Measurements from ENCODE around the gene SERINC1. TPM values are rescaled to one million over a fixed set of nuclear protein-coding genes. Genes with fewer than 3 reads are reported as not detected.
A peak's percentile ranks its signal among the peaks of the same experiment; 100 is the strongest.

SERINC1 gene
- total RNA-seq, 6 donors from 2014 or later: 30.4 to 222 (median 188) TPM

DNA sequence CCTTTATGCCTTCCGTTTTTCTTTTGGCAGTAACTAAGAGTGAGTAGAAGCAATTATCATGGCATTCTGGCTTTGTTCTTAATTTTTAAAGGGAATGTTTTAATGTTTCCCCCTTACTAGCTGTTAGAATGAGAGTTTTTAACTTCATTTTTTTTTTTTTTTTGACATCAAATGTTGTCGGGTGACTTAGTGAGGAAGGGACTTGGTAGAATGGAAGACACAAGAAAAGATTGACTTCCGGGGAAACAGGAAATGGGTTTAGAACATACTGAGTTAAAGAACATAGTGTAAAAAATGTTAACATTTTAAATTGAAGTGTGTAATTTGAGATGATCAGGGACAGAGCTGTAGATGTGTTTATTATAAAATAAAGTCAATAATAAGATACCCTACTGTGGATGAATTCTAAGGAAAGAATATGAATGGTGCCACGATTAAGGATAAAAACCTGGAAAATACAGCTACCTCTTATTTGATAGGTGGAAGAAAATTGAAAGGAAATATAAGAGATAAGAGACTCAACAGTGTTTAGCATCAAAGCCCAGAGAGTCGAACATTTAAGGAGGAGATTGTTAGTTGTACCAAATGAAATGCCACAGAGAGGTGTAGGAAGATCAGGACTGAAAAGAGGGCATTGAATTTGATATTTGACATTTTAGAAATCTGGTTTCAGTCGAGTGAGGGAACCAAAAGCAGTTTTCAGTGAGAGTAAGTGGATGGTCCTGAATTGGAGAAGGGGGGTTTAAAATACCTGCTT lies 62.7 kb downstream of the SERINC1 start:
- DNase-seq (no peak), ATAC-seq (ENCODE audit: low FRiP score in 2 of 2) (no peak)
- Histone ChIP-seq H3K27ac (no peak overlapping the region), H3K36me3 (peaks cover 0 to 7% (median 4%) of the 10 kb centered on the region in 4 donors), H3K27me3 (no peaks in the 10 kb centered on the region), H3K4me1 (no peaks in the 10 kb centered on the region), H3K9me3 (no peaks in the 10 kb centered on the region), H3K4me3 (no peak overlapping the region)
- TF ChIP-seq POLR2AphosphoS5 (IDR thresholded peaks at IDR 0.05) (no peak), POLR2A (IDR thresholded peaks at IDR 0.05) (no peak)
- WGBS, 2 donors: 69 to 71% methylated on average over 6 of the region's 6 CpGs

DNA sequence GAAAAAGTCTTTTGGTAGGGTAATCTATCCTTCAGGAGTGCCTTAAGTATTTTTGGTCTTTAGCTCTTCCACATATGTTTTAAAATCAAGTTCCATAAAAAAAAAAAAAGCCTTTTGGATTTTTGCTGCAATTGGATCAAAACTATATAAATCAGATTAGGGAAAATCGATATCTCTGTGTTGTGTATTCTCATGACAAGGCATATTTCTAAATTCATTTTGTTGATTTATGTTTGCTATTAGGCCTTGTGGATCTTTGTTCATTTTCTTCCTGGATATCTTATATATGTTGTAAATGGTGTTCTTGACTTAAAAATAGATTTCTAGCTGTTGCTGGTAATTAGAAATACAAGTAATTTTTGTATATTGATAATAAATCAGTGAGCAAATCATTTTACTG lies 63.4 kb downstream of the SERINC1 start:
- 92 to 98% methylated on average over 1 of the region's 1 CpG for WGBS, 2 donors
- peaks cover 0 to 3% (median 3%) of the 10 kb centered on the region in 4 donors for H3K36me3 ChIP-seq
- H3K4me1 ChIP-seq: no peaks in the 10 kb centered on the region
- no peak overlapping the region for H3K27ac ChIP-seq
- no peak for DNase-seq
- no peak overlapping the region for H3K4me3 ChIP-seq
- H3K9me3 ChIP-seq: no peaks in the 10 kb centered on the region
- TF ChIP-seq EP300 (IDR thresholded peaks at IDR 0.05): no peak
- no peak for TF ChIP-seq POLR2A (IDR thresholded peaks at IDR 0.05)
- TF ChIP-seq, protein P1, sequence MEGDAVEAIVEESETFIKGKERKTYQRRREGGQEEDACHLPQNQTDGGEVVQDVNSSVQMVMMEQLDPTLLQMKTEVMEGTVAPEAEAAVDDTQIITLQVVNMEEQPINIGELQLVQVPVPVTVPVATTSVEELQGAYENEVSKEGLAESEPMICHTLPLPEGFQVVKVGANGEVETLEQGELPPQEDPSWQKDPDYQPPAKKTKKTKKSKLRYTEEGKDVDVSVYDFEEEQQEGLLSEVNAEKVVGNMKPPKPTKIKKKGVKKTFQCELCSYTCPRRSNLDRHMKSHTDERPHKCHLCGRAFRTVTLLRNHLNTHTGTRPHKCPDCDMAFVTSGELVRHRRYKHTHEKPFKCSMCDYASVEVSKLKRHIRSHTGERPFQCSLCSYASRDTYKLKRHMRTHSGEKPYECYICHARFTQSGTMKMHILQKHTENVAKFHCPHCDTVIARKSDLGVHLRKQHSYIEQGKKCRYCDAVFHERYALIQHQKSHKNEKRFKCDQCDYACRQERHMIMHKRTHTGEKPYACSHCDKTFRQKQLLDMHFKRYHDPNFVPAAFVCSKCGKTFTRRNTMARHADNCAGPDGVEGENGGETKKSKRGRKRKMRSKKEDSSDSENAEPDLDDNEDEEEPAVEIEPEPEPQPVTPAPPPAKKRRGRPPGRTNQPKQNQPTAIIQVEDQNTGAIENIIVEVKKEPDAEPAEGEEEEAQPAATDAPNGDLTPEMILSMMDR (IDR thresholded peaks at IDR 0.05): no peak
- no peak for TF ChIP-seq POLR2AphosphoS5 (IDR thresholded peaks at IDR 0.05)
- H3K27me3 ChIP-seq: no peaks in the 10 kb centered on the region
- ATAC-seq (ENCODE audit: low FRiP score in 2 of 2): no peak

DNA sequence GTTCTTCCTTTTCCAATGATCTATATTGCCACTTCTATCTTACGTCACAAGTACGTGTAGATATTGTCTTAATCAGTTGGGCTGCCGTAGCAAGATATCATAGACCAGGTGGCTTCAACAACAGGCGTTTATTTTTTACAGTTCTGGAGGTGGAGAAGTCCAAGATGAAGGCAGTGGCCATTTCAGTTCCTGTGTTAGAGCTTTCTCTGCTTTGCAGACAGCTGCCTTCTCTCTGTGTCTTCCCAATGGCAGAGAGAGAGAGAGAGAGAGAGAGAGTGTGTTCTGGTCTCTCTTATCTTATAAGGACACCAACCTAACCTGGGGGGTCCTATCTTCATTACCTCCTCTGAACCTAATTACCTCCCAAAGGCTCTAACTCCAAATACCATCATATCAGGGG lies 63.9 kb downstream of the SERINC1 start:
- Histone ChIP-seq H3K27ac (no peak overlapping the region), H3K27me3 (no peaks in the 10 kb centered on the region), H3K36me3 (peaks cover 0 to 3% (median under 1%) of the 10 kb centered on the region in 4 donors), H3K4me3 (no peak overlapping the region), H3K9me3 (no peaks in the 10 kb centered on the region), H3K4me1 (no peaks in the 10 kb centered on the region)
- WGBS, 2 donors: 67 to 78% methylated on average over 4 of the region's 4 CpGs
- ATAC-seq (ENCODE audit: low FRiP score in 2 of 2): no peak
- DNase-seq: no peak
- TF ChIP-seq POLR2AphosphoS5 (IDR thresholded peaks at IDR 0.05) (no peak), EP300 (IDR thresholded peaks at IDR 0.05) (no peak), POLR2A (IDR thresholded peaks at IDR 0.05) (no peak)
- TF ChIP-seq, protein P1 (IDR thresholded peaks at IDR 0.05): no peak

DNA sequence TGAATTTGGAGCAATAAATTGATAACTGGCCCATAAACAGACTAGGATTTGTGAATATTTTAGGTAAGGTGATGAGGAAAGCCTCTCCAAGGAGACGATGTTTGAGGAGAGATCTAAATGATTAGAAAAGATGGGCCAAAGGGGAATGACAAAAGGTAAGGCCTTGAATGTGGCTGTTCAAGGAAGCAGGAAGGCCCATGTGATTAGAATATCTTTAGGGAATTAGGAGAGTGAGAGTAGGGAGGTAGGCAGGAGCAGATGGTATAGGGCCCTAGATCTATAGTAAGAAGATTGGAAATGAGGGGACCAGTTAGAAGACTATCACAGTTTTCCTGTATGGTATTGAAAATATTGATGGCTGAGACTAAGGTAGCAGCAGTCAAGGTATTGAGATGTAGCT lies 65.4 kb downstream of the SERINC1 start:
- no peak for DNase-seq
- H3K36me3 ChIP-seq: no peaks in the 10 kb centered on the region
- H3K4me3 ChIP-seq: no peak overlapping the region
- no peak for ATAC-seq (ENCODE audit: low FRiP score in 2 of 2)
- no peak for TF ChIP-seq POLR2A (IDR thresholded peaks at IDR 0.05)
- TF ChIP-seq, protein P1 (IDR thresholded peaks at IDR 0.05): no peak
- TF ChIP-seq EP300 (IDR thresholded peaks at IDR 0.05): no peak
- no peak for TF ChIP-seq POLR2AphosphoS5 (IDR thresholded peaks at IDR 0.05)
- H3K27me3 ChIP-seq: no peaks in the 10 kb centered on the region
- 89 to 93% methylated on average over 1 of the region's 1 CpG for WGBS, 2 donors
- no peaks in the 10 kb centered on the region for H3K9me3 ChIP-seq
- peaks cover 0 to 5% (median 3%) of the 10 kb centered on the region in 4 donors for H3K4me1 ChIP-seq
- H3K27ac ChIP-seq: no peak overlapping the region

DNA sequence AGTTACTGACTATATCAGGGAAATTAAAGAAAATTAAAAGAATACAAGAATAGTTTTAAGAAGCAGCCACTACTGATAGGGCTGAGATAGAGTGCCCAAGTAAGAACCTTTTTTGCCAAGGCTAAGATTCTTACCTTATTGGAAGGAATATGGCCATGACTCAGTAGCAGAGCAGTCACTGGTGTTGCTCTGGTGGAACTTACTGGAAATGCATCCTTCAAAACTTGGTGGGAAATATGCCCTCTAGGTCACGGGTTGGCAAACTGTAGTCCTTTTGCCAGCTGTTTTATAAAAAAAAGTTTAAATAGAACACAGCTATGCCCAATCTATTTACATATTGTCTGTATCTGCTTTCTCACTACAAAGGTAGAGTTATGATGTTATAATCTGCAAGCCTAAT lies 66.2 kb downstream of the SERINC1 start:
- no peak for ATAC-seq (ENCODE audit: low FRiP score in 2 of 2)
- H3K9me3 ChIP-seq: no peaks in the 10 kb centered on the region
- TF ChIP-seq, protein P1 (IDR thresholded peaks at IDR 0.05): peak in 1 of 6 experiments; percentile 6
- TF ChIP-seq POLR2AphosphoS5 (IDR thresholded peaks at IDR 0.05): no peak
- no peak overlapping the region for H3K27ac ChIP-seq
- H3K36me3 ChIP-seq: no peaks in the 10 kb centered on the region
- no peaks in the 10 kb centered on the region for H3K27me3 ChIP-seq
- no peak for DNase-seq
- 95 to 100% methylated on average over 1 of the region's 1 CpG for WGBS, 2 donors
- H3K4me3 ChIP-seq: no peak overlapping the region
- peaks cover 3 to 12% (median 11%) of the 10 kb centered on the region in 4 donors for H3K4me1 ChIP-seq
